HG03565 (cell line): ENCODE data around the gene UQCRC1.

ENCODE experiments used
- ATAC-seq: cut with Tn5 transposase; IDR thresholded peaks from one replicate; pipeline ENCODE4 v1.9.1; 2021; ENCODE audit warnings: mild to moderate bottlenecking, moderate library complexity; ENCODE audit not compliant: unreplicated experiment

UQCRC1 gene

GRCh38 chr3:48599509-48600285, 9.7 kb downstream of the UQCRC1 start:
- no peak for ATAC-seq

- no peak for ATAC-seq
Observed at GRCh38 chr3:48599077-48599501, 10.4 kb downstream of the UQCRC1 start.

- no peak for ATAC-seq
Observed at GRCh38 chr3:48598323-48599076, 10.9 kb downstream of the UQCRC1 start.

GRCh38 chr3:48597408-48597800, 12.0 kb downstream of the UQCRC1 start:
- ATAC-seq = no peak

DNA sequence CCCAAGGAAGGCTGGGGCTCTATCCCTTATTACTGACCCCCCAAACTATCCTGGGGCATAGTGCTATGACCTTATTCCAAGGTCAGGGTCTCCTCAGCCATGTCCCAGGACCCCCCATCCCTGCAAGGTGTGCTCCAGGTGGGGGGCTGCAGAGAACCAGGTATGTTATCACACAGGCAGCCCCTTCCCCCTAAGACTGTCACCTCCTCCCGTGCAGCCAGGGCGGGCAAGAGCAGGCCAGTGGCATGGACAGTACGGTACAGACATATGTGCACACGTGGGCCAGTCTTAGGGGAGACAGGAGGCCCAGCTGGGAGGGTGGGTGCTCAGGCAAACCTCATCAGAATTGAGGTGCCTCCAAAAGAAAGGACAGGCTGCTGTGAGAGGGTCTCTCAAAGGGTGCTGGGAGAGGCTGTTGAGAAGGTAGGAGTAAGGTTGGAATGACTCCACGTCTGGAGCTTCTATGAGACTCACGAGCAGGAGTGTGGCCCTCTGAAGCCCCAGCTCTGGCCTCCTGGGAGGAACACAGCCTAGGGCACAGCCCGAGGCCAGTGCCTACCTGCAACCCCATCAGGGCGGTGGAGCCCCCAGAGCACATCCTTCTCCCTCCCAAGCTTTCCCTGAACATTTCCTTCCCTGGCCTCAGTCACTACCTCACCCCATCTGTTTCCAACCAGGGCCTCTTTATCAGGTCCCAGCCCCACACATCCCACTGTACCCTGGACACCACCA, 12.6 kb downstream of the UQCRC1 start:
- ATAC-seq = no peak

GRCh38 chr3:48596157-48596556, 13.3 kb downstream of the UQCRC1 start:
- no peak for ATAC-seq

DNA sequence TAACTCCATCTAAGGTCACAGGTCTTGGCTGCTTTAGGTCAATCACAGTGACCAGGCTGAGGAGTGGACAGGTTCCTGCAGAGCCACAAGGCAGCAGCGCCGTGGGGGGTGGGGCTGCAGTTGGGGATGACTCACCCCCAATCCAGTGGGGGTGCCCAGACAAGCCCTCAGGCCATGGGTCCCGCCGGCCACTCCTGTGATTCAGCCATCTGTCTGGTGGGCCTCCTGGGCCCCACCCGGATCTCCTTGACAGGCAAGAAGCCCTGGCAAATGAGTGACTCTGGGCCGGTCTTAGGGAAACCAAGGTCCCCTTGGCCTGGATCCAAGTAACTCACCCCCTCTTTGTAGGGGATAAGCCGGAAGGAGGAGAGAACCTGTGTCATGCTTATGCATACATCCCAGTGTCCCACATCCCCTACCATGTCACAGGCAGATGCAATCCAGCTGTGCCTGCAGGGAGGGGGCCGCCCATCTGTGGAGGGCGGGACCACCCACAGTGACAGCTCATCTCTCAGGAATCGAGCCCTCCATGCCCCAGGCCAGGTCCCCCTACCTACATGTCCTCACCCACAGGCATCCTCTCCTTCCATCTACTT, 13.8 kb downstream of the UQCRC1 start:
- ATAC-seq = no peak

GRCh38 chr3:48595075-48595525, 14.3 kb downstream of the UQCRC1 start, which contains the start of gene COL7A1:
TSS of gene COL7A1 (minus strand) at chr3:48595329. CDS start at chr3:48595159, 170 bp downstream.
- ATAC-seq = no peak

- no peak for ATAC-seq
Observed at GRCh38 chr3:48594417-48595049, 14.9 kb downstream of the UQCRC1 start.

DNA sequence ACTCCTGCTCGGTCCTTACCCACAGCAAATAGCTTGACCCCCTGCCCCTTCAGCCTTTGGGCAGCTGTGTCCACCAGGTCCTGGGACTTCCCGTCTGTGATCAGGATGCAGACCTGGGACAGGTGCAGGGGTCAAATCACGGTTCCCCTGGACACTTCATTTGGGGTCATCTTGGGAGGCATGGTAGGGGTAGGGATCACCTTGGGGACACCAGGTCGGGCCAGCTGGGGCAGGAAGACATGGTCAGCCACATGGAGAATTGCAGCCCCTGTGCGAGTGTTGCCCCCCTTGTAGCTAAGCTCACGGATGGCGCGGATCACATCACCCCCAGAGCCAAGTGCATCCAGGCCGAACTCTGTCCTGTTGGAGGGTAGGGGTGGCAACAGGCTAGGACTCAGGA, 16.1 kb downstream of the UQCRC1 start:
- ATAC-seq = no peak

GRCh38 chr3:48592519-48593087, 16.8 kb downstream of the UQCRC1 start:
- no peak for ATAC-seq

GRCh38 chr3:48591886-48592518, 17.4 kb downstream of the UQCRC1 start:
- ATAC-seq = no peak

DNA sequence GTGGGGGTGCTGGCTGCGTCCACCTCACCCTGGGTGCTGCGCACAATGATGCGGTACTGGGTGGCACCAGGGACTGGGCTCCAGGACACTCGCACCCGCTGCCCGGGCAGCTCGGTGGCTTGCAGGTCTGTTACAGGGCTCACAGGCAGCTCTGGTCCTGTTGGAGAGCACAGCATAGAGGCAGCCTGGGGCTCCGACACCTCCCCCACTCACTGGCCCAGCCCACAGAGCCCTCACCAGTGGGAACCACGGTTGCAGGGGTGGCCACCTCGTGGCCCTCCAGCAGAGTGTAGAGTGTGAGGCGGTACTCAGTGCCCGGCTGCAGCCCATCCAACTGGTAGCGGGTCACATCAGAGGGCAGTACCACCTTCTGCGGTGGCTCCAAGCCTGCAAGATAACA, 18.0 kb downstream of the UQCRC1 start:
- no peak for ATAC-seq

DNA sequence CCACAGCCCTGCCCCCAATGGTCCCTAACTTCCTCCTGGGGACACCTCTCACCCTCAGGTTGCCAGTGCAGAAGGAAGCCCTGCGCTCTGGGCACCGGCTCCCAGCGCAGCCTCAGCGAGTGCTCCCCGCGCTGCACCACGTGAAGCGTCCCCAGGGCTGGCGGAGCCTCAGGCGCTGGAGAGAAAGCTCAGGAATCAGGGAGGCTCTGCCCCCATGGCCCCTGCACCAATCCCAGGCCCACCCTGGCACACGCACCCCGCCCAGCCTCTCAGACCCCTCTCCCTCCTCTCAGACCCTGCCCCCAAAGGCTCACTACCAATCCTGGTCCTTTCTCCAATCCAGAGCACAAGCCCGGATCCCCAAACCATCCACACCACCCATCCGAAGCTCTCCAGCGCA, 21.2 kb downstream of the UQCRC1 start:
- no peak for ATAC-seq

GRCh38 chr3:48587686-48588085, 21.8 kb downstream of the UQCRC1 start:
- ATAC-seq = no peak

DNA sequence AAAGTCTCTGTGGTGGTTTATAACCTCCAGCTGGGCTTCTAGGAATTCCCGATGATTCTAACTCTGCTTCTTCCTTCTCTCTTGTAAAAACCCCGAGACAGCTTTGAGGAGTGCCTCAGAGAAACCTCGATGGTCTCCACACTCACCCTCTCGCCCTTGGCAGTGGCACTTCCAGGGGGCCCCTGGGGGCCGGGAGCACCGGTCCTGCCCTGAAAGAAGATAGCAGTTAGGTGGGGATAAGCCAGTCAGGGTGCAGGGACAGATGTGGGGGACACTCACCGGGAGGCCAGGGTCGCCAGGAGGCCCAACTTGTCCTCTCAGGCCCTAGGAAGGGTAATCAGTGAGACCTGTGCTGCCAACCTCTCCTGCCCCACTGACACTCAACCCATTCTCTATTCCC, 24.0 kb downstream of the UQCRC1 start:
- ATAC-seq = no peak

- no peak for ATAC-seq
Observed at GRCh38 chr3:48584836-48585235, 24.6 kb downstream of the UQCRC1 start.

- ATAC-seq = no peak
Observed at GRCh38 chr3:48581621-48582481, 27.6 kb downstream of the UQCRC1 start.

GRCh38 chr3:48576647-48577046, 32.8 kb downstream of the UQCRC1 start:
- no peak for ATAC-seq
